ENCODE results near the gene NNMT.
"Not testable (repeated sequence)": the region's sequence is repeated elsewhere in the genome, so short reads cannot be mapped to it uniquely, and the experiment has no call there.

NNMT gene

DNA sequence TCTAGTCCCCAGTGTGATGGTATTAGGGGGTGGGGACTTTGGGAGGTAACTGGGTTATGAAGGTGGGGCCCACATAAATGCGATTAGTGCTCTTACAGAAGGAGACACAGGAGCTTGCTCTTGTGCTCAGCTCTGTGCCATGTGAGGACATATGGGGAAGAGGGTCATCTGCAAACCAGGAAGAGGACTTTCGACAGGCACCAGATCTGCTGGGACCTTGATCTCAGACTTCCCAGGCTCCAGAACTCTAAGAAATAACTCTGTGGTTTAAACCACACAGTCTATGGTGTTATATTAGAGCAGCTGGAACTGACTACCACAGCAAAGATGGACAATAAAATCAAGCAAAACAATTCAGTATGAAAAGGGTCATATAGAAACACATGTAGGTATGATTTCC, 26.7 kb downstream of the NNMT start:
- DNase-seq (ENCODE audit: low read depth, low spot score): no peak
- Histone ChIP-seq H3K27ac (ENCODE audit: low read length) (no peak overlapping the region), H3K27me3 (ENCODE audit: control insufficient read depth, insufficient read depth, low read length) (no peaks in the 10 kb centered on the region), H3K4me3 (ENCODE audit: low read length) (no peak overlapping the region), H3K4me1 (ENCODE audit: control insufficient read depth, insufficient read depth, low read length) (peaks cover 4% of the 10 kb centered on the region), H3K9me3 (ENCODE audit: control insufficient read depth, insufficient read depth, low read length) (no peaks in the 10 kb centered on the region), H3K36me3 (ENCODE audit: control insufficient read depth, insufficient read depth, low read length) (no peaks in the 10 kb centered on the region)
- no CpG with 5 or more reads among the region's 2 CpGs for WGBS (ENCODE audit: insufficient coverage, insufficient read length)

- DNase-seq (ENCODE audit: low read depth, low spot score): no peak
- WGBS (ENCODE audit: insufficient coverage, insufficient read length): no CpG with 5 or more reads among the region's 4 CpGs
- H3K4me3 ChIP-seq (ENCODE audit: low read length): no peak overlapping the region
Observed at GRCh38 chr11:114326151-114326550, 30.0 kb downstream of the NNMT start.

DNA sequence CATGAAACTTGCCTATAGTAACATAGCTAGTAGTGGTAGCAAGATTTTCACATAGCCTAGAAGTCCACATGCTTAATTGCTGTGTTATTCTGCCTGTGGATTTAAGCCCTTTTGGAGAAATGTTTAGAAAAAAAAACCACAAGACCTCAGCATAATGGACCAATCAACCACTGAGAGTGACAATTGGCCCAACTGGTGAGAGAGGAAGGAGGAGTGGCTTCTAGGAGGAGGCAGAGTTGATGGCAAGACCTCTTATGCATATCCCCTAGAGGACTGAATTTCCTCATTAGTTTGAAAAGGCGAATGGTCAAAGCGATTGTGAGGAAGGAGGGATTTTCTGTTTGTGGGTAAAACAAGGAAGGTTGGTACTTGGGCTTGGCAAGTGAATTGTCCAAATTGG, 30.6 kb downstream of the NNMT start:
- Histone ChIP-seq H3K4me3 (ENCODE audit: low read length) (no peak overlapping the region), H3K27ac (ENCODE audit: low read length) (no peak overlapping the region), H3K27me3 (ENCODE audit: control insufficient read depth, insufficient read depth, low read length) (no peaks in the 10 kb centered on the region), H3K36me3 (ENCODE audit: control insufficient read depth, insufficient read depth, low read length) (no peaks in the 10 kb centered on the region), H3K4me1 (ENCODE audit: control insufficient read depth, insufficient read depth, low read length) (no peaks in the 10 kb centered on the region), H3K9me3 (ENCODE audit: control insufficient read depth, insufficient read depth, low read length) (no peaks in the 10 kb centered on the region)
- WGBS (ENCODE audit: insufficient coverage, insufficient read length): no CpG with 5 or more reads among the region's 2 CpGs
- no peak for DNase-seq (ENCODE audit: low read depth, low spot score)

More at GRCh38 chr11:114326151-114326550, 30.0 kb downstream of the NNMT start:
- no peaks in the 10 kb centered on the region for H3K4me1 ChIP-seq (ENCODE audit: control insufficient read depth, insufficient read depth, low read length)
- no peaks in the 10 kb centered on the region for H3K9me3 ChIP-seq (ENCODE audit: control insufficient read depth, insufficient read depth, low read length)
- no peaks in the 10 kb centered on the region for H3K27me3 ChIP-seq (ENCODE audit: control insufficient read depth, insufficient read depth, low read length)
- H3K27ac ChIP-seq (ENCODE audit: low read length): no peak overlapping the region
- no peaks in the 10 kb centered on the region for H3K36me3 ChIP-seq (ENCODE audit: control insufficient read depth, insufficient read depth, low read length)

DNA sequence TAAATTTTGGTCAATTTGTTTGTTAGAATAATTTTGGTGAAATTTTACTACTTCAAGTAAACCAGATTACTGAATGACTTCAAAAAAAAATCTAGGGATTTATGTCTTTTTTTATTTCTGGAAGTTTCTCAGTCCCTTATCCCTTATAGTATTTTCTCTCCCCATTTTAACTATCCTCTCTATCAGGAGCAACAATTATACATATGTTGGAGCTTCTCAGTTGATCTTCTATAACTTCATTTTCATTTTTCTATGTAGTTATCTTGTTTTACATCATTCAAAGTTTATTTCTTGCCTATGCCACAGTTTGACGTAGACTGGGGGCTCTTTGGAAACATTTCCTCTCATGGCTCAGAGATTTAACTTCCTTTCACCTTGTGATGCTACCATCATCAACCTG, 34.2 kb downstream of the NNMT start:
- no peak overlapping the region for H3K27ac ChIP-seq (ENCODE audit: low read length)
- H3K9me3 ChIP-seq (ENCODE audit: control insufficient read depth, insufficient read depth, low read length): no peaks in the 10 kb centered on the region
- WGBS (ENCODE audit: insufficient coverage, insufficient read length): no CpG with 5 or more reads among the region's 1 CpG
- DNase-seq (ENCODE audit: low read depth, low spot score): no peak
- H3K4me1 ChIP-seq (ENCODE audit: control insufficient read depth, insufficient read depth, low read length): no peaks in the 10 kb centered on the region
- no peak overlapping the region for H3K4me3 ChIP-seq (ENCODE audit: low read length)
- H3K36me3 ChIP-seq (ENCODE audit: control insufficient read depth, insufficient read depth, low read length): no peaks in the 10 kb centered on the region
- H3K27me3 ChIP-seq (ENCODE audit: control insufficient read depth, insufficient read depth, low read length): no peaks in the 10 kb centered on the region

- peak; percentile 48 for DNase-seq (ENCODE audit: low read depth, low spot score)
- no peaks in the 10 kb centered on the region for H3K9me3 ChIP-seq (ENCODE audit: control insufficient read depth, insufficient read depth, low read length)
- no CpG with 5 or more reads among the region's 18 CpGs for WGBS (ENCODE audit: insufficient coverage, insufficient read length)
- no peak overlapping the region for H3K4me3 ChIP-seq (ENCODE audit: low read length)
- H3K27me3 ChIP-seq (ENCODE audit: control insufficient read depth, insufficient read depth, low read length): no peaks in the 10 kb centered on the region
- no peak overlapping the region for H3K27ac ChIP-seq (ENCODE audit: low read length)
- H3K36me3 ChIP-seq (ENCODE audit: control insufficient read depth, insufficient read depth, low read length): no peaks in the 10 kb centered on the region
- H3K4me1 ChIP-seq (ENCODE audit: control insufficient read depth, insufficient read depth, low read length): 0 out of 2 replicates have a peak, but pooled peaks cover 2% of the 10 kb centered on the region
Observed at GRCh38 chr11:114340311-114341131, 44.3 kb downstream of the NNMT start.

GRCh38 chr11:114341667-114342066, 45.5 kb downstream of the NNMT start:
- no CpG with 5 or more reads among the region's 3 CpGs for WGBS (ENCODE audit: insufficient coverage, insufficient read length)
- not testable (repeated sequence) for H3K27ac ChIP-seq (ENCODE audit: low read length); H3K4me3 ChIP-seq (ENCODE audit: low read length); H3K27me3 ChIP-seq (ENCODE audit: control insufficient read depth, insufficient read depth, low read length); DNase-seq (ENCODE audit: low read depth, low spot score); H3K36me3 ChIP-seq (ENCODE audit: control insufficient read depth, insufficient read depth, low read length); H3K4me1 ChIP-seq (ENCODE audit: control insufficient read depth, insufficient read depth, low read length); H3K9me3 ChIP-seq (ENCODE audit: control insufficient read depth, insufficient read depth, low read length)

DNA sequence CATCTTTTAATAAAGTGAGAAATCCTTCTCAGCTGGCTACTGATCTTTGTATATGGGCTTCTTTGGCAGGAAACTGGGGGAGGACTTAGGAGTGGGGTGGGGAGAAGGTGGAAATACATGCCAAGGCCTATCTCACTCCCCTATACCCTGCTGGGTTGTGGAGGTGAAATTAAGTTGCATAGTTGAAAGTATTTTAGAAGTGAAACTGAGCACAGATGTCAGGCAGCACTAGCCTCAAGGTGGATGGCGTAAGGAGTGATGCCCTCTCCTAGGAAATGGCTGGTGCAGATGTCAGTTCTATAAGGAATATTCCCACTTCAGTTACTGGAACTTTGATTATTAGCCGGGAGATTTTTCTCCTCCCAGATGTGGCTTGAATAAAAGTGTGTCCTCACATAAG, 46.3 kb downstream of the NNMT start:
- Histone ChIP-seq H3K9me3 (ENCODE audit: control insufficient read depth, insufficient read depth, low read length) (peaks cover 3% of the 10 kb centered on the region), H3K36me3 (ENCODE audit: control insufficient read depth, insufficient read depth, low read length) (no peaks in the 10 kb centered on the region), H3K27ac (ENCODE audit: low read length) (no peak overlapping the region), H3K4me1 (ENCODE audit: control insufficient read depth, insufficient read depth, low read length) (0 out of 2 replicates have a peak, but pooled peaks cover 2% of the 10 kb centered on the region), H3K4me3 (ENCODE audit: low read length) (no peak overlapping the region), H3K27me3 (ENCODE audit: control insufficient read depth, insufficient read depth, low read length) (no peaks in the 10 kb centered on the region)
- WGBS (ENCODE audit: insufficient coverage, insufficient read length): no CpG with 5 or more reads among the region's 2 CpGs
- DNase-seq (ENCODE audit: low read depth, low spot score): no peak

DNA sequence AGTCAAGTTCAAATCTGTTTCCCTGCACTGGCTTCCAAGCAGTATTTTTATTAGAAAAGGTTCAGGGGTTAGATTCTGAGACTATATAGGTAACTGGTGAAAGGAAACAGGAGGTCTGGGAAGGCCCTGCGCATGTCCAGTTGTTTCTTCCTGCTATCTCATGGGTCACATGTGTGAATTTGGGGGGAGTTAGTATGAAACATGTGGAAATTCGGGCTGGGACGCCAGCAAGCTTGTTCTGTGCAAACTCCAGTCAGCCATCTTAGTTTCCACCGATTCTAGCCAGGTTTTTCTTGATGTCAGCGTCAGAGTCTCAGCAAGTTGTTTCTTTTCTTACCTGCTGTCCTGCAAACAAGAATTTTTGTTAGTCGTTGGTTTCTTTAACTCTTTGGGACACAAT, 46.8 kb downstream of the NNMT start:
- H3K36me3 ChIP-seq (ENCODE audit: control insufficient read depth, insufficient read depth, low read length): no peaks in the 10 kb centered on the region
- no peak overlapping the region for H3K4me3 ChIP-seq (ENCODE audit: low read length)
- no CpG with 5 or more reads among the region's 6 CpGs for WGBS (ENCODE audit: insufficient coverage, insufficient read length)
- H3K9me3 ChIP-seq (ENCODE audit: control insufficient read depth, insufficient read depth, low read length): peaks cover 3% of the 10 kb centered on the region
- 0 out of 2 replicates have a peak, but pooled peaks cover 2% of the 10 kb centered on the region for H3K4me1 ChIP-seq (ENCODE audit: control insufficient read depth, insufficient read depth, low read length)
- no peaks in the 10 kb centered on the region for H3K27me3 ChIP-seq (ENCODE audit: control insufficient read depth, insufficient read depth, low read length)
- DNase-seq (ENCODE audit: low read depth, low spot score): no peak
- H3K27ac ChIP-seq (ENCODE audit: low read length): no peak overlapping the region

- no CpG with 5 or more reads among the region's 4 CpGs for WGBS (ENCODE audit: insufficient coverage, insufficient read length)
- Histone ChIP-seq H3K4me3 (ENCODE audit: low read length) (no peak overlapping the region), H3K9me3 (ENCODE audit: control insufficient read depth, insufficient read depth, low read length) (peaks cover 3% of the 10 kb centered on the region), H3K27ac (ENCODE audit: low read length) (no peak overlapping the region), H3K4me1 (ENCODE audit: control insufficient read depth, insufficient read depth, low read length) (0 out of 2 replicates have a peak, but pooled peaks cover 2% of the 10 kb centered on the region), H3K27me3 (ENCODE audit: control insufficient read depth, insufficient read depth, low read length) (no peaks in the 10 kb centered on the region), H3K36me3 (ENCODE audit: control insufficient read depth, insufficient read depth, low read length) (no peaks in the 10 kb centered on the region)
- no peak for DNase-seq (ENCODE audit: low read depth, low spot score)
Observed at GRCh38 chr11:114343493-114343892, 47.3 kb downstream of the NNMT start.

GRCh38 chr11:114344494-114344893, 48.3 kb downstream of the NNMT start:
- no peak for DNase-seq (ENCODE audit: low read depth, low spot score)
- no peaks in the 10 kb centered on the region for H3K27me3 ChIP-seq (ENCODE audit: control insufficient read depth, insufficient read depth, low read length)
- H3K27ac ChIP-seq (ENCODE audit: low read length): no peak overlapping the region
- H3K4me1 ChIP-seq (ENCODE audit: control insufficient read depth, insufficient read depth, low read length): 0 out of 2 replicates have a peak, but pooled peaks cover 2% of the 10 kb centered on the region
- H3K36me3 ChIP-seq (ENCODE audit: control insufficient read depth, insufficient read depth, low read length): no peaks in the 10 kb centered on the region
- no peak overlapping the region for H3K4me3 ChIP-seq (ENCODE audit: low read length)
- peaks cover 3% of the 10 kb centered on the region for H3K9me3 ChIP-seq (ENCODE audit: control insufficient read depth, insufficient read depth, low read length)
- WGBS (ENCODE audit: insufficient coverage, insufficient read length): no CpG with 5 or more reads among the region's 4 CpGs

Data from iPS DF 6.9 (cell line).